SK-N-MC (cell line): ENCODE measurements around the gene DHFR2.

ENCODE experiments used
- EZH2 ChIP-seq: fragments of 200-600 bp; sonication (generic); IDR thresholded peaks from one replicate; pipeline ENCODE4 v1.6.1; 2017; ENCODE audit warnings: antibody characterized with exemption
- POLR2AphosphoS5 ChIP-seq: IDR thresholded peaks from 2 replicates; pipeline ENCODE4 v1.6.1; 2012; ENCODE audit warnings: mild to moderate bottlenecking, low read depth, low read length, borderline replicate concordance

DNA sequence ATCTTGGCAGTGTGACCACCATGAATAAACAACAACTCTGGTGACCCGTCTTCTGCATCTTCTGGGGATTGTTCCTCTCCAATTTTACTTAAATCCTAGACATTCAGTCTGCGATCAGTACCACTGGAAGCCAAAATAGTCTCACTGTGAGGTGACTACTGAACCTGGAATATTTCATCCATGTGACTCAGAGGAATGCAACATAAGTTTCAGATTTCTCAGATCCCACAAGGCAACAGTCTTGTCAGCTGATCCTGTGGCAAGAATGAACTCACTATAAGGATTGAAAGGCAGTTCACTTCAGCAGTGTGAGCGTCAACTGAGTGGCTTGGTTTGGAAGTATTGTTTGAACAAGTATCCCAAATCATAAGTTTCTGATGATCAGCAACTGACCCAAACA is 13.3 kb upstream of the DHFR2 start:
- TF ChIP-seq POLR2AphosphoS5 (no peak), EZH2 (no peak)
